C4-2B (cell line): ENCODE results near the gene SOX14.

Experiments
- CTCF ChIP-seq: fragments of 450-650 bp; conservative IDR thresholded peaks from 2 replicates; pipeline ENCODE4 v1.5.1; 2017; ENCODE audit warnings: mild to moderate bottlenecking
- ZFX ChIP-seq: fragments of 450-650 bp; IDR thresholded peaks from 2 replicates; pipeline ENCODE4 v1.6.1; 2017

GRCh38 chr3:137768361-137769321 is 4.5 kb downstream of the SOX14 start:
- TF ChIP-seq CTCF: no peak
- TF ChIP-seq ZFX: no peak
